Measurements from ENCODE around the gene KRT85. TPM values are rescaled to one million over a fixed set of nuclear protein-coding genes. Genes with fewer than 3 reads are reported as not detected.
"Not testable (repeated sequence)": the region's sequence is repeated elsewhere in the genome, so short reads cannot be mapped to it uniquely, and the experiment has no call there.

Gene KRT85
- total RNA-seq, 1 experiment from 2014 or later, result not detected

DNA sequence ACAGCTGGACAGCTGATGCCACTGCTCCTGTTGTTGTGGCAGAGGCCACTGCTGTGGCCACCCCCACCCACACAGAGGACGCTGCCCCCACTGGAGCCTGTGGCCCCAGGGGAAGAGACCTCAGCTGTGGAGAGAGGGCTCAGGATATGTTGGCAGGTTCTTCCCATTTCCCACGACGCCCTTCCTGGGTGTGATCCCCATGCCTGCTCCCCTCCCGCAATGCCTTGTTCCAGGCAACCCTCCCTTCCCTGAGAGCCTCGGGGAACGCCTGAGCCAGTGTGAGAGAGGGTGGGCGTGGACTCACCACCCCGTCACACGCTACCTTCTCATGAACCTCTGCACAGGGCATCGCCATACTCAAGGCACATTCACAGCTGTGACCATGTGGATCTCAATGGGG is 44.5 kb upstream of the KRT85 start:
- H3K27me3 ChIP-seq (ENCODE audit: insufficient read depth, low read depth), result no peaks in the 10 kb centered on the region
- H3K4me2 ChIP-seq, result no peak overlapping the region
- no peaks in the 10 kb centered on the region for H4K20me1 ChIP-seq (ENCODE audit: insufficient read depth)
- peaks cover 1% of the 10 kb centered on the region; the same call in 1 of the 2 replicates for H3F3A ChIP-seq (ENCODE audit: insufficient read depth, low read depth)
- no peaks in the 10 kb centered on the region for H3K9me2 ChIP-seq (ENCODE audit: insufficient read depth)
- DNase-seq, result no peak
- TF ChIP-seq EZH2 (IDR thresholded peaks at IDR 0.05; ENCODE audit: low read depth), result no peak
- TF ChIP-seq, protein P1, sequence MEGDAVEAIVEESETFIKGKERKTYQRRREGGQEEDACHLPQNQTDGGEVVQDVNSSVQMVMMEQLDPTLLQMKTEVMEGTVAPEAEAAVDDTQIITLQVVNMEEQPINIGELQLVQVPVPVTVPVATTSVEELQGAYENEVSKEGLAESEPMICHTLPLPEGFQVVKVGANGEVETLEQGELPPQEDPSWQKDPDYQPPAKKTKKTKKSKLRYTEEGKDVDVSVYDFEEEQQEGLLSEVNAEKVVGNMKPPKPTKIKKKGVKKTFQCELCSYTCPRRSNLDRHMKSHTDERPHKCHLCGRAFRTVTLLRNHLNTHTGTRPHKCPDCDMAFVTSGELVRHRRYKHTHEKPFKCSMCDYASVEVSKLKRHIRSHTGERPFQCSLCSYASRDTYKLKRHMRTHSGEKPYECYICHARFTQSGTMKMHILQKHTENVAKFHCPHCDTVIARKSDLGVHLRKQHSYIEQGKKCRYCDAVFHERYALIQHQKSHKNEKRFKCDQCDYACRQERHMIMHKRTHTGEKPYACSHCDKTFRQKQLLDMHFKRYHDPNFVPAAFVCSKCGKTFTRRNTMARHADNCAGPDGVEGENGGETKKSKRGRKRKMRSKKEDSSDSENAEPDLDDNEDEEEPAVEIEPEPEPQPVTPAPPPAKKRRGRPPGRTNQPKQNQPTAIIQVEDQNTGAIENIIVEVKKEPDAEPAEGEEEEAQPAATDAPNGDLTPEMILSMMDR (conservative IDR thresholded peaks at IDR 0.05), result no peak
- H2AFZ ChIP-seq, result no peak overlapping the region
- CTCF ChIA-PET, result no interaction called here
- H3K27ac ChIP-seq, result no peak overlapping the region
- peaks cover 5% of the 10 kb centered on the region; the same call in 1 of the 2 replicates for H3K4me1 ChIP-seq (replicated peaks; ENCODE audit: insufficient read depth)
- H3K36me3 ChIP-seq (ENCODE audit: low read depth), result no peaks in the 10 kb centered on the region
- no peaks in the 10 kb centered on the region for H3K79me2 ChIP-seq (ENCODE audit: low read depth)
- POLR2A ChIA-PET (ENCODE audit: unreplicated experiment), result no interaction called here
- no peak overlapping the region for H3K4me3 ChIP-seq
- intact Hi-C loops (cut with micrococcal nuclease; ENCODE audit: unreplicated experiment), result no loop called here
- BruUV-seq (replicated peaks), result no TSS peak
- H3K9me3 ChIP-seq (ENCODE audit: insufficient read depth, low read depth), result no peaks in the 10 kb centered on the region

DNA sequence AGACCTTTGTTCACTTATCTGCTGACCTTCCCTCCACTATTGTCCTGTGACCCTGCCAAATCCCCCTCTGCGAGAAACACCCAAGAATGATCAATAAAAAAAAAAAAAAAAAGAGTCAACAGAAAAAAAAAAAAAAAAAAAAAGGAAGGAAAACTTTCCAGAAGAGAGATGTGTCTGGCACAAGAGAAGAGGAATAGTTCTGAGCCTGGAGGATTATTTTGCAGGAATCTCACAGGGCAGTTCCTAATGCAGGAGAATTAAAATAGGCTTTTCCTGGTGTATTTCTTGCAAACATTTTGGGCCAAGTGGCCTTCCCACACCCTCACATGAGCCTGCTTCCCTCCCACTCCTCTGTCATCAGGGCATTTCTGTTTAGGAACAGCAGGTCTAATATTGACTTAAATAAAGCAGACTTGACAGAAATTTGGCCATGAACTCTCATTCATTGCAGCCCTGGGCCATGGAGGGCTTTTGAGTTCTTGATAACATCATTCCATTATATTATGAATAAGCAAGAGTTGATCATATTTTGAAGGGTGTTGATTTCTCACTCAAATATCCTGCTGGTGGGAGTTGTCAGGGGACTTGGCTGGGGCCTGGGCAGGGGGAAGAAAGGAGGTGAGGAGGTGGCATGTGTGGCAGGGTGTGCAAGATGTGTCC is 43.4 kb upstream of the KRT85 start:
- BruUV-seq (replicated peaks); H3K4me1 ChIP-seq (replicated peaks; ENCODE audit: insufficient read depth); H4K20me1 ChIP-seq (ENCODE audit: insufficient read depth); H3K79me2 ChIP-seq (ENCODE audit: low read depth); H3K27ac ChIP-seq; H3K36me3 ChIP-seq (ENCODE audit: low read depth); H3K27me3 ChIP-seq (ENCODE audit: insufficient read depth, low read depth); H3K4me3 ChIP-seq; intact Hi-C loops (cut with micrococcal nuclease; ENCODE audit: unreplicated experiment); DNase-seq; H3K9me2 ChIP-seq (ENCODE audit: insufficient read depth); H3K9me3 ChIP-seq (ENCODE audit: insufficient read depth, low read depth); H2AFZ ChIP-seq; H3F3A ChIP-seq (ENCODE audit: insufficient read depth, low read depth); H3K4me2 ChIP-seq; CTCF ChIA-PET: not testable (repeated sequence)
- POLR2A ChIA-PET (ENCODE audit: unreplicated experiment), result interaction anchor here (0.5 kb wide), 1 partner anchor 651 kb away, joined by 3 read pairs; no protein-coding TSS in a partner anchor

DNA sequence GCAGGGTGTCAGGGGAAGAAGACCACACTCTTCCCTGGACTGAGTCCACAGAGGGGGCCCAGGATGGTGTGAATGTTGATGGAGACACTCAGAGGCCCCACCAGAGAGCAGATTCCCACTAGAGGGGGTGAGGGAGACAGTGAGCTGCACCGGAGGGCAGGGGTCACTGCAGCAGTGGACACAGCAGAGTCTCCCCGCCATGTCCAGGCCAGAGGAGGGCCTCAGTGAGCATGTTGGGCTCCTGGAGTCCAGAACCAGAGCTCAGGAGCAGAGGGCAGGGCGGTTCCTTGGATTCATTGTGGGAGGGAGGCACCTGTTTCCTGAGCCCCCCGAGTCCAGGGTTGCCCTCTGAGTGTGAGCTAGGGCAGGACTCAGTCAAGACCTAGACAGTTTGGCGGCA is 40.6 kb upstream of the KRT85 start:
- no peak for TF ChIP-seq EZH2 (IDR thresholded peaks at IDR 0.05; ENCODE audit: low read depth)
- TF ChIP-seq, protein P1 (conservative IDR thresholded peaks at IDR 0.05), result no peak
- ChIA-PET POLR2A (ENCODE audit: unreplicated experiment) (no interaction called here), CTCF (interaction anchor here (0.7 kb wide), 1 partner anchor 281 kb away, joined by 3 read pairs; no protein-coding TSS in a partner anchor)
- Histone ChIP-seq H3K9me3 (ENCODE audit: insufficient read depth, low read depth) (no peaks in the 10 kb centered on the region), H2AFZ (no peak overlapping the region), H3K9me2 (ENCODE audit: insufficient read depth) (no peaks in the 10 kb centered on the region), H3K27me3 (ENCODE audit: insufficient read depth, low read depth) (no peaks in the 10 kb centered on the region), H3K4me1 (replicated peaks; ENCODE audit: insufficient read depth) (no peaks in the 10 kb centered on the region), H3K36me3 (ENCODE audit: low read depth) (no peaks in the 10 kb centered on the region), H4K20me1 (ENCODE audit: insufficient read depth) (no peaks in the 10 kb centered on the region), H3K79me2 (ENCODE audit: low read depth) (no peaks in the 10 kb centered on the region), H3K27ac (no peak overlapping the region), H3F3A (ENCODE audit: insufficient read depth, low read depth) (no peaks in the 10 kb centered on the region), H3K4me3 (no peak overlapping the region), H3K4me2 (no peak overlapping the region)
- intact Hi-C loops (cut with micrococcal nuclease; ENCODE audit: unreplicated experiment), result no loop called here
- DNase-seq, result no peak
- BruUV-seq (replicated peaks), result no TSS peak

DNA sequence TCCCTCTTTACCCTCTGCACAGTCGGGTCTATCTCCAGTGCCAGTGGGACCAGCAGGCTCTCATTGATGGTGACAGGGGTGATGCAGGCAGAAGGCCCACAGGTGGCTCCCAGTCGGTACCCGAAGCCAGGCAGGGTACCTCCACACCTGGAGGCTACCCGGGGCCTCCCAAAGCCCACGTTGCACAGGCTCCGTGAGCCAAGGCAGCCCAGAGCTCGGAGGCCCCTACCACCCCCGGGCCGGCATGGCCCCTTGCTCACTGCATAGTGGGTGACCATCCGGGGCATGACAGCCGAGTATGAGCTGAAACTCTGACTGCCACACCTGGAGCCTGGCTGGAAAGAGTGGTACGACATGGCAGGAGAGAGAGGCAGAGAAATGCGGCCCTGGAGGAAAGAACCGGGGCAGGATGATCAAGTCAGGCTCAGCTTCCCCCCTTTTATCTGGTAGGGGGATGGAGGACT is 38.7 kb upstream of the KRT85 start, which contains the start of gene KRT82:
Gene KRT82 (minus strand): TSS at position 414 of the 464 bp plus-strand sequence. CDS start 58 bp downstream, at position 356.
- Histone ChIP-seq H3K9me2 (ENCODE audit: insufficient read depth) (no peaks in the 10 kb centered on the region), H3K4me3 (no peak within 1 kb of the TSS), H3K4me1 (replicated peaks; ENCODE audit: insufficient read depth) (no peaks in the 10 kb centered on the region), H4K20me1 (ENCODE audit: insufficient read depth) (no peaks in the 10 kb centered on the region), H3K27me3 (ENCODE audit: insufficient read depth, low read depth) (no peaks in the 10 kb centered on the region), H3K36me3 (ENCODE audit: low read depth) (no peaks in the 10 kb centered on the region), H3K4me2 (no peak within 1 kb of the TSS), H2AFZ (no peak within 1 kb of the TSS), H3K27ac (no peak within 1 kb of the TSS), H3K79me2 (ENCODE audit: low read depth) (no peaks in the 10 kb centered on the region), H3K9me3 (ENCODE audit: insufficient read depth, low read depth) (no peaks in the 10 kb centered on the region), H3F3A (ENCODE audit: insufficient read depth, low read depth) (no peaks in the 10 kb centered on the region)
- BruUV-seq (replicated peaks), result no TSS peak
- TF ChIP-seq, protein P1 (conservative IDR thresholded peaks at IDR 0.05), result no peak
- TF ChIP-seq EZH2 (IDR thresholded peaks at IDR 0.05; ENCODE audit: low read depth), result no peak
- intact Hi-C loops (cut with micrococcal nuclease; ENCODE audit: unreplicated experiment), result no loop called here
- CTCF ChIA-PET, result interaction anchor here (0.6 kb wide), 1 partner anchor 17 kb away, joined by 4 read pairs; no protein-coding TSS in a partner anchor
- no peak for DNase-seq
- POLR2A ChIA-PET (ENCODE audit: unreplicated experiment), result no interaction called here

Measured in PC-9 (cell line).